Coronary artery (tissue), 2 donors: ENCODE results near the gene SLC16A9.

ENCODE experiments used
- DNase-seq: peaks from one replicate; pipeline ENCODE4 v3.0.0-alpha.2; 2017; ENCODE audit warnings: low spot score
- H3K27ac ChIP-seq, 2 donors: fragments of 200-600 bp; sonication (generic); one replicate each; pipeline ENCODE4 v1.5.1; 2016 to 2019
- H3K4me3 ChIP-seq: fragments of 200-600 bp; sonication (generic); 2 replicates; pipeline ENCODE4 v1.5.1; 2016; ENCODE audit warnings: mild to moderate bottlenecking, moderate library complexity
- TF ChIP-seq, protein P1 (sequence below): fragments of 200-600 bp; sonication (generic); IDR thresholded peaks from one replicate; pipeline ENCODE4 v1.5.1; 2019; ENCODE audit warnings: antibody characterized with exemption

SLC16A9 gene

DNA sequence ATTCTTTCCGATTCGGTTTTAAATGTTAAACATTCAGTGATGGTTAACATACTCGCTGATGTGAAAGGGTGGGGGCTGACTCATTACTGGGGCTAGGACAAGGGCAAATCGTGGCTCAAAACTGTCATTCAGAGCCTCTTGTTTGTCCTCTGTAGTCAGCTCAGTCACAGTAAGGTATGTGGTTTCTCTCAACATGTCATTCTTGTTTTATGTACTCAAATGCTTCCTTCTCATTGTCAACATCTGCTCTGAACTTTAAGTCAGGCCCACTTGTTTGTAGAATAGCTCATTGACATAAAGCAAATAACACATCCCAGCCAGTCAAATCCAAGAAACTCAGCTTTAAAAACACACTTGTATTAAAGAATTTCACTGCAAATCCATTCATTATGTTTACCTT lies 7.3 kb downstream of the SLC16A9 start:
- H3K27ac ChIP-seq, result no peak overlapping the region
- TF ChIP-seq, protein P1, sequence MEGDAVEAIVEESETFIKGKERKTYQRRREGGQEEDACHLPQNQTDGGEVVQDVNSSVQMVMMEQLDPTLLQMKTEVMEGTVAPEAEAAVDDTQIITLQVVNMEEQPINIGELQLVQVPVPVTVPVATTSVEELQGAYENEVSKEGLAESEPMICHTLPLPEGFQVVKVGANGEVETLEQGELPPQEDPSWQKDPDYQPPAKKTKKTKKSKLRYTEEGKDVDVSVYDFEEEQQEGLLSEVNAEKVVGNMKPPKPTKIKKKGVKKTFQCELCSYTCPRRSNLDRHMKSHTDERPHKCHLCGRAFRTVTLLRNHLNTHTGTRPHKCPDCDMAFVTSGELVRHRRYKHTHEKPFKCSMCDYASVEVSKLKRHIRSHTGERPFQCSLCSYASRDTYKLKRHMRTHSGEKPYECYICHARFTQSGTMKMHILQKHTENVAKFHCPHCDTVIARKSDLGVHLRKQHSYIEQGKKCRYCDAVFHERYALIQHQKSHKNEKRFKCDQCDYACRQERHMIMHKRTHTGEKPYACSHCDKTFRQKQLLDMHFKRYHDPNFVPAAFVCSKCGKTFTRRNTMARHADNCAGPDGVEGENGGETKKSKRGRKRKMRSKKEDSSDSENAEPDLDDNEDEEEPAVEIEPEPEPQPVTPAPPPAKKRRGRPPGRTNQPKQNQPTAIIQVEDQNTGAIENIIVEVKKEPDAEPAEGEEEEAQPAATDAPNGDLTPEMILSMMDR, result no peak
- no peak overlapping the region for H3K4me3 ChIP-seq
- no peak for DNase-seq

DNA sequence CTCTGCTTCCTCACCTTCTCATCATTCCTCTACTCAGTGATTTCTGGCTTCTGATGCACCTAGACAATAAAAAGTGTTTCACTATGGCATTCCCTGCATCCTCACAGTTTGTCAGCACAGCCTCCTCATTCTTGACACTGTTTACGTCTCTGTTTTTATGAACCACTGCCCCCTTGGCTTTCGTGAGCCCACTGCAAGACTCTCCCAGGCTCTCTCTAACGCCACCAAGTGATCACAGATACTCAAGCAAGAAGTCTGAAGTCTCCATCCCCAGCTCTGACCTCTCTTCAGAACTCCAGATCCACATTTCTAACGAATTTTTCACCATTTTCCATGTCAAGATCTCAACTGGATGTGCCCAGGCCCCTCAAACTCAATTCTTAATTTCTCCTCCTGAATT lies 8.9 kb downstream of the SLC16A9 start:
- no peak for DNase-seq
- Histone ChIP-seq H3K4me3 (no peak overlapping the region), H3K27ac (no peak overlapping the region)
- TF ChIP-seq, protein P1, result no peak

DNA sequence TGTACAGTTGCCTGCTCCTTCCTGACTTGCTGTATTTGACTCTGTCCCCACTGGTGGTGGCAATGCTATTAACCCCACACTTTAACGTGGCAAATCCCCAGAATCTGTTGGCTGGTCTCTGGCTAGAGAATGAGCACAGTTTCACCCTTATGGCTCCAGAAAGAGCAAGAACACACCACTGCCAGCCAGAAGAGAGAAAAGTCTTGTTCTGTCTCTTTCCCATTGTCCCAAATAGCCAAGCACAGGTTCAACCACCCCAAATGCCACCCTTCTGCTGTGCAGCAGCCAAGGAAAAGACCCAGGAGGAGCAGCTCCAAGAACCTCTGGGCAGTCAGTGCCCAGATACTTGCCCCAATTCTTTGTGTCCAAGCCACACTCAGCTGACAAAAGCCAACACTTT lies 11.3 kb downstream of the SLC16A9 start:
- no peak for DNase-seq
- H3K27ac ChIP-seq, result no peak overlapping the region
- TF ChIP-seq, protein P1, result no peak
- H3K4me3 ChIP-seq, result no peak overlapping the region

DNA sequence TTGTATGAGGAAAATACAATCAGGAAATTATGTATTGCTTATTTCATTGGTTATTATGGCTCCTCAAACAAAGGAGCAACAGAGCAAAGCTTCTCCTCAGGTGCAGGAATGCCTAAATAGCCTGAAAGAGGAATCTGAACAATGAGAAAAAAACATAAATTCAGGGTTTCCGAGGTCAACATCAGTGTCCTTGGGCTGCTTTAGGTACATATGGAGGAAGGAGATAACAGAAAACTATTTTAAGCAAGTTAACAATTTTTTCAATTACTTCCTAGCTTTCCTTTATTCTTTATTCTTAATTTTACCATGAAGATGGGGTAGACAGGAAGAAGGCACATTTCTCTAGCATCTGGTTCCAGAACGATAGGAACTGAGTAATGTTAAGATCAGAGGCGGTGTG lies 14.0 kb downstream of the SLC16A9 start:
- H3K4me3 ChIP-seq, result no peak overlapping the region
- TF ChIP-seq, protein P1, result no peak
- no peak for DNase-seq
- H3K27ac ChIP-seq, result no peak overlapping the region

DNA sequence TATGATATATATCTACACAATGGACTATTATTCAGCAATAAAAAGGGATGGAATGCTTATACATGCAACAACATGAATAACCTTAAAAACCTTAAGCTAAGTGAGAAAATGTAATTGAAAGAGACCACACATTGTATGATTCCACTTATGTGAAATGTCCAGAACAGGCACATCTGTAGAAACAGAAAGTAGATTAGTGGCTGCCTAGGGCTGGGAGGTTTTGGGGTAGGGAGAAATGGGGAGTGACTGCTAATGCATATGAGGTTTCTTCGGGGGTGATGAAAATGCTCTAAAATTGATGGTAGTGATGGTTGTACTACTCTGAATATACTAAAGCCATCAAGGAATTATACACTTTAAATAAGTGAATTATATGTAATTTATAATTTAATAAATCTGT lies 14.7 kb downstream of the SLC16A9 start:
- TF ChIP-seq, protein P1, result no peak
- H3K4me3 ChIP-seq, result no peak overlapping the region
- no peak for DNase-seq
- no peak overlapping the region for H3K27ac ChIP-seq

DNA sequence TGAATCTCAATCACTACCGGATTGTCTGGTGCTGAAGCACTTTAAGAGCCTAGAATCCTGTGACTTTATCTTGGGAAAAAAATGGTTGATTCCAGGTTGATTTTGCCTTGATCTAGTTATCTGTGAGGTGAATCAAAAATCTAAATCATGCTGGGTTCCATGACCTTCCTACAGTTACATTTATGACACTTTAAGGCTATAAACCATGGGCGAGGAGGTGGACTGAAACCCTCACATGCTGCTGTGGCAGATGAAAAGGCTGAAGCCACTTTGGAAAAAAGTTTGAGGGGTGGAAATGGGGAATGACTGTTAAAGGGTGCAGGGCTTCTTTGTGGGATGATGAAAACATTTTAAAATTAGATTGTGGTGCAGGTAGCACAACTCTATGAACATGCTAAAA lies 17.5 kb downstream of the SLC16A9 start:
- Histone ChIP-seq H3K4me3 (no peak overlapping the region), H3K27ac (no peak overlapping the region)
- TF ChIP-seq, protein P1, result no peak
- no peak for DNase-seq

DNA sequence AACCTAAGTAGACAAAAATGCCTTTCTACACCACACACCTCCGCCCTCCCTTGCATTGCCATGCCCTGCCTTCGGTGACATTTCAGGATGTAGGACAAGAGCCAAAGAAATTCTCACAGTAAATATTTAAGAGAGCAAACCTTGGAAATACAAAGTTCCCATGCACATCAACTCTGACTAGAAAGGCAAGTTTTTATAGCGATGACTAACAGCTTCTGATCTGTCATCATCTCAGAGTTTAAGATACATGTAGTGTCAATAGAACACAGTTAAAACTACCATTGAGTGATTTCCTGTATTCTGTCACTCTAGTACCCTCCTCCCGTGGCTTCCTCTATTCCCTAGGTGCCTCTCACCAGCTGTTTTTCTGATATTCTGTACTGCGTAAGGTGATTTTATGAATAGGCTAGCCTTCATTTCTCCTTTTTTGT lies 20.7 kb downstream of the SLC16A9 start:
- no peak for DNase-seq
- TF ChIP-seq, protein P1, result no peak
- H3K4me3 ChIP-seq, result no peak overlapping the region
- no peak overlapping the region for H3K27ac ChIP-seq
